Left renal cortex interstitium (tissue), 4 donors: ENCODE results near the gene RNU4-1. TPM values are rescaled to one million over a fixed set of nuclear protein-coding genes. Genes with fewer than 3 reads are reported as not detected.
"Not testable (repeated sequence)": the region's sequence is repeated elsewhere in the genome, so short reads cannot be mapped to it uniquely, and the experiment has no call there.

Experiments
- DNase-seq, 4 donors: peaks; one replicate each; pipeline ENCODE4 v3.0.0-alpha.2; 2013; ENCODE audit warnings: low read depth in 4 of 4, low spot score in 2 of 4, missing footprints in 1 of 4
- polyA plus RNA-seq, 4 donors: library from polyadenylated mRNA; unstranded; fragments of 120-200 nt; gene quantifications; one replicate each; pipeline ENCODE4 v1.2.1, GENCODE V29; 2013; ENCODE audit not compliant: insufficient read length in 4 of 4

Gene RNU4-1
- not detected for polyA plus RNA-seq

DNA sequence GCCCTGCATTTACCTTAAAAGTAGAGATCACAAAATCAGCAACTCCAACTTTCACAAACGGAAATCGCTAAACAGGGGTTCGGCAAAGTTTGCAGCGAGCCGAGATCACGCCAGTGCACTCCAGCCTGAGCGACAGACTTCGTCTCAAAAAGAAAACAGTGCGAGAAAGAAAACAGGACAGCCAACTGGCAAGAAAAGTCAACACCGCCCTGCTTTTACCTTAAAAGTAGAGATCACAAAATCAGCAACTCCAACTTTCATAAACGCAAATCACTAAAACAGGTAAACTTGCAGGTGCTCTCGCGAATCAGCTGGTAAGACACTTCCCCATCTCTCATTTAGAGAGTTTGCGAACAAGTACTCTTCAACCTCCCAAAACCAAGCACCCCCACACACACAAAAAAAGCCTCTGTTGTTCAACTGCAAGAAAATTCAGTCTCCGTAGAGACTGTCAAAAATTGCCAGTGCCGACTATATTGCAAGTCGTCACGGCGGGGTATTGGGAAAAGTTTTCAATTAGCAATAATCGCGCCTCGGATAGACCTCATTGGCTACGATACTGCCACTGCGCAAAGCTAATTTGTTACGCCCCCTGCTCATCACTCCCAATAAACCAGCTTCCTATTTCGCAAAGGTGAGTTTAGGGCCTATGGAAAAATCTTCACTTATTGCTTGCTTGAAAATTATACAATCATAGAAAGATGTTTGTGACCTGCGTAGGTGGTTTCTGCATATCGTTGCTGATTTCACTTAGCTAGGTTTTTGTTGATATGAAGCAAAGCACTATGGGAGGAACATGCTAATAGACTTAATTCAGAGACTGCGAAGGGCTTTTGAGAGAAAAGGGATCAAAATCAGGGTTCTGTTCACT lies at the start of gene RNU4-1:
TSS of gene RNU4-1 (minus strand) at position 577 of the 871 bp plus-strand sequence.
- peak; percentile 79 to 97 (median 80) for DNase-seq

DNA sequence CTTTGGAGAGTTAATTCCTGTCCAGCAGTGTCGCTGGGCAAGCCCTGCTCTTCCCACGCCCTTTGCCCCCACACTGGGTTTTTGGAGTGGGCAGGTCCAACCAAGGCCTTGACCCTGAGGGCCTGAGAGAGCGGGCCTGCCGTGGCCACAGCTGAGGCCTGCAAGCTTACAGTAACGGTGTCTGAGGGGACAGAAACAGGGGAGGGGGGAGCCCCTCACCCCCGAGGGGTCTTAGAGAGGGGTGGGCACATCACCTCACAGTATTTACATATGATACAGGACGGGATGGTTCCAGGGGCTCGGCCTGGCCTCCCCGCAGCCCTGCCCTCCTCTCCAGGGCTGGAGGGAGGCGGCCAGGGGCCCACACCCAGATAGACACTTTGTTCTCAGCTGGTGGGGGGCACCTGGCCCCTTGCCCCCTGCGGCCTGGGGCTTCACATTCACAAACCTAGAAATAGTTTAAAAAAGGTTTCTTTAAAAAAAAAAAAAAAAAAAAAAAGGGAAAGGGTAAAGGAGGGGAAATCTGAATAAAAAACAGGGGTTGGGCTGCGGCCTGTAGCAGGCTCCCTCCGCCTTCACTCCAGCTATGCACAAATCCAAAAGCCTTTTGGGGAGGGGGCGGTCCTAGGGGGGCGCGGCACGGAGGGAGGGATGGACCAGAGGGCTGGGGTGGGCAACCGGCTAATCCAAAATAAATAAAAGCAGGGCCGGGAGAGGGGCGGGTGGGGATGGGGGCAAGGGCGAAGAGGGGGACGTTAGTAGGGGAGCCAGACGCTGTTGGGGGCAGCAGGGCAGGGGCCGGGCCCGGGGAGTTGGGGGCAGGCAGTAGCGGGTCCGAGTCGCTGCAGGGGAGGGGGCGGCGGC lies 49.4 kb upstream of the RNU4-1 start:
- peak in 1 of 4 donors; percentile 38 for DNase-seq

DNA sequence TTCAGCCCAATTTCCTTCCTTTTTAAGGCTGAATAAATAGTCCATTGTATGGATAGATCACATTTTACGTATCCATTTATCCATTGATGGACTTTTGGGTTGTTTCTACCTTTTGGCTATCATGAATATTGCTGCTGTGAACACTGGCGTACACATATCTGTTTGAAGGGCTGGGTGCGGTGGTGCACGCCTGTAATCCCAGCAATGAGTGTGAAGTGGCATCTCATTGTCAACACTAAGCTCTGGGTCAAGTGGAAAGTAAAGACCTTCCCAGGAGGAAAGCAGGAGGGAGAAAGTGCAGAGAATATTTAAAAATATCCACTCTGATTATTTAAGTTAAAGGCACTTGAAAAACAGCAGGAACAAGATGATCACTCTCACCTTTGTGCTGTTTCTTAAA lies 46.2 kb upstream of the RNU4-1 start:
- DNase-seq: no peak

DNA sequence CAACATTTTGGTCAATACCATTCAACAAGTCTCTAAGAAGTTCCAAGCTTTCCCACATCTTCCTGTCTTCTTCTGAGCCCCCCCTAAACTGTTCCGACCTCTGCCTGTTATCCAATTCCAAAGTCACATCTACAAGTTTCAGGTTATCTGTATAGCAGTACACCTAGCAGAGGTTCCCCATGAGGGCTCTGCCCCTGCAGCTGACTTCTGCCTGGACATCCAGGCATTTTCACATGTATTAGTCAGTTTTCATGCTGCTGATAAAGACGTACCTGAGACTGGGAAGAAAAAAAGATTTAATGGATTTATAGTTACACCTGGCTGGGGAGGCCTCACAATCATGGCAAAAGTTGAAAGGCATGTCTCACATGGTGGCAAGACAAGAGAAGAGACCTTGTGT lies 44.7 kb upstream of the RNU4-1 start:
- no peak for DNase-seq

DNA sequence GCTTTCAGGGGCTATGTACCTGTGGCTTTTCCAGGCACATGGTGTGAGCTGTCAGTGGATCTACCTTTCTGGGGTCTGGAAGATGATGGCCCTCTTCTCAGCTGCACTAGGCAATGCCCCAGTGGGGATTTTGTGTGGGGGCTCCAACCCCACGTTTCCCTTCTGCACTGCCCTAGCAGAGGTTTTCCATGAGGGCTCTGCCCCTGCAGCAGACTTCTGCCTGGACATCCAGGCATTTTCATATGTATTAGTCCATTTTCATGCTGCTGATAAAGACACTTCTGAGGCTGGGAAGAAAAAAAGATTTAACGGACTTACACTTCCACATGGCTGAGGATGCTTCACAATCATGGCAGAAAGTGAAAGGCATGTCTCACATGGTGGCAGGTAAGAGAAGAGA lies 43.4 kb upstream of the RNU4-1 start:
- not testable (repeated sequence) for DNase-seq

DNA sequence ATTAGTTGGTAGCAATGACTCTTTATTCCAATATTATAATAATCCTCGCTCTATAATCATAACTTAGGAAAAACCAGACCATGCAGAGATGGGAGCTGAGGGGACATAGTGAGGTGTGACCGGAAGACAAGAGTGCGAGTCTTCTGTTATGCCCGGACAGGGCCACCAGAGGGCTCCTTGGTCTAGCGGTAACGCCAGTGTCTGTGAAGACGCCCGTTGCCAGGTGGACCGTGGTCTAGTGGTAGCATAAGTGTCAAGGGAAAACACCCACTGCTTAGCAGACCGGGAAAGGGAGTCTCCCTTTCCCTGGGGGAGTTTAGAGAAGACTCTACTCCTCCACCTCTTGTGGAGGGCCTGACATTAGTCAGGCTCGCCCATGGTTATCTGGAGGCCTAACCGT lies 42.4 kb upstream of the RNU4-1 start:
- DNase-seq: not testable (repeated sequence)

DNA sequence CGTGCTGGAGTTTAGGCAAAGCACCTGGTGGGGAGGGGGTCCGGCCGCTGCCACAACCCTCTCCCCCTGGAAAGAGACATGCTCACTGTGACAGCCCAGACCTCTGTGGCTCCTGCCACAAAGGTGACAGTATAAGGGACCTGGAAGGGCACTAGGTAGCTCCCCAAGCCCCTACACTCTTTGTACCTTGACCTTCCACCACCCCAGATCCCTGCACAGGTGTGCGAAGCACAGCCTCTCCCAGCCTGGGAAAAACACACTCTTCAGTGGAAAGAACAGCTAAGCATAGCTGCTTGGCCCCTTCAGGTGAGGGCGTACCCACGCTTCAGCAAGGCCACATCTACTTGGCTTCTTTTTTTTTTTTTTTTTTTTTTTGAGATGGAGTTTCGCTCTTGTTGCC lies 39.5 kb upstream of the RNU4-1 start:
- DNase-seq: no peak

DNA sequence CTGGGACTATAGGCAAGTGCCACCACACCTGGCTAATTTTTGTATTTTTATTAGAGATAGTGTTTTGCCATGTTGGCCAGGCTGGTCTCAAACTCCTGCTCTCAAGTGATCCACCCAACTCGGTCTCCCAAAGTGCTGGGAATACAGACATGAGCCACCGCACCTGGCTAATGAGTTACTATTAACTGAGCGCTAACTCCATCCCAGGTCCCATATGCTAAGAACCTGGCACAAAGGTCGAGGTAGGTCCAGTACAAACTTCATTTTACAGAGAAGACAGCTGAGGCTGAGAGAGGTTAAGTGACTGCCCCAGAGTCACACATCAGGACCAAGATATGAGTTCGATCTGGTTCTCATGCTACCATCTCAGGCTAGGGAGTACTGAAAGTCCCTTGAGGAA lies 39.0 kb upstream of the RNU4-1 start:
- no peak for DNase-seq

DNA sequence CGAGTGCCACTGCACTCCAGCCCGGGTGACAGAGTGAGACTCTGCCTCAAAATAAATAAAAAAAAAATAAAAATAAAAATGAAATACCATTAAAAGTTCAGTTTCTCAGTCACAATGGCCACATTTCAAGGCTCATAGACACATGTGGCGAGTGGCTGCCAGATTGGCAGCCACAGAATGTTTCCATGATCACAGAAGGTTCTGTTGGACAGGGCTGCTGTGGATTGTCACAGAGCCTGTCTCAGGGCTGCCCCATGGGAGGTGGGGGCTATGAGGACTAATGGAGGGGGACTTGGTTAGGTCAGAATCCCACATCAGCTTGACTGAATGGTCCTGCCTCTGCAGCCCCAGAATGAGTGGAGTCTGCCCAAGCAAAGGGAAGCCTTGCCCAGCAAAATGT lies 38.4 kb upstream of the RNU4-1 start:
- no peak for DNase-seq

DNA sequence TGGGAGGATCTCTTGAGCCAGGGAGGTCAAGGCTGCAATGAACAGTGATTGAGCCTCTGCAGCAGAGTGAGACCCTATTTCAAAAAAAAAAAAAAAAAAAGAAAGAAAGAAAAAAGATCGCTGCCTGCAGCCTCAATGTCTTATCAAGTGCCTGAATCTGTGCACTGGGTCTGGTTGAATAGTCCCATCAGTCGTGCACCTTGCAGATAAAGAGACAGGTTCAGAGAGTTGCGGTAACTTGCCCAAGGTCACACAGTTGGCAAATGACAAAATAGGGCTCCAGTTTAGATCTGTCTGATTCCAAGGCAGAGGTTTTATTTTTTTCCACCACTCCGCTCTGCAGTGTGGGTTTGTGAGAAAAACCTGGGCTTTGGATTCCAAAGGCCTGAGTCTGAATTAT lies 35.2 kb upstream of the RNU4-1 start:
- DNase-seq: no peak

DNA sequence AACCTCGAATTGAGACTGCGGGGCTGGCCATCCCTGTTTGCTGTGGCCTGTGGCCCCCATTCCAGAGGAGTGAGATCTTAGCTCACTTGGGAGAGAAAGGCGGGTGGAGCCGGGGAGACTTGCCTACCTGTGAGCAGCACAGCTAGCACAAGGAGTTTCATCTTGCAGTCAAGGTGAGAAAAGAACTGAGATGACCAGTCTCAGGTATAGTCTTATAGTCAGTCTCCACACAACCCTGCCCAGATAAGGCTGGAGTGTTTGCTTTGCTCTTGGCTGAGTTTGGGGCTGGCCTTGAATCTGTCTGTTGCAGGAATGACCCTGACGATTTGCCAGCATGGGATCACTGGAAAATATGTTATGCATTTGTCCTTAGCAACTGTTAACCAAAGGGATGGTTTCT lies 34.6 kb upstream of the RNU4-1 start, which contains the start of gene PLA2G1B:
TSS of gene PLA2G1B (minus strand) at position 187 of the 400 bp plus-strand sequence. CDS start at position 161, 26 bp downstream.
- no peak for DNase-seq

DNA sequence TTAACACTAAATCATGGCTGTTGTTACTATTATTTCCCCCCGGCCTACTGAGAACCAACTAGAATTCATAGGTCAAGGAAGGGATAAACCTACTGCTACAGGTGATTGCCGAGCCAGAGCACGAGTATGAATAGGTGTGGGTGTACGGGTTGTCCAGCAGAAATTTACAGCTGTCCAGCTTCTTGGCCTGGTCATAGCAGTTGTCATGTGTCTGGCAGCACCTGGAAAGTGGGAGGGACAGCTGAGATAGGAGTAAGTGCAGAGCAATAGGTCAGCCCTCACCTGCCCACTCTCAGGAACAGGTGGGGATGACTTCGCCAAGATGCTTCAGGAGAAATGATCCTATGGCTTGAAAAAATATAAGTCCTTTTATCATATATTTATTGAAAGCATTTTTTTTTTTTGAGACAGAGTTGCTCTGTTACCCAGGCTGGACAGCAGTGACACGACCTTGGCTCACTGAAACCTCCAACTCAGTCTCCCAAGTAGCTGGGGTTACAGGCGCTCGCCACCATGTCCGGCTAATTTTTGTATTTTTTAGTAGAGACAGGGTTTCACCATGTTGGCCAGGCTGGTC lies 31.9 kb upstream of the RNU4-1 start:
- DNase-seq: no peak

DNA sequence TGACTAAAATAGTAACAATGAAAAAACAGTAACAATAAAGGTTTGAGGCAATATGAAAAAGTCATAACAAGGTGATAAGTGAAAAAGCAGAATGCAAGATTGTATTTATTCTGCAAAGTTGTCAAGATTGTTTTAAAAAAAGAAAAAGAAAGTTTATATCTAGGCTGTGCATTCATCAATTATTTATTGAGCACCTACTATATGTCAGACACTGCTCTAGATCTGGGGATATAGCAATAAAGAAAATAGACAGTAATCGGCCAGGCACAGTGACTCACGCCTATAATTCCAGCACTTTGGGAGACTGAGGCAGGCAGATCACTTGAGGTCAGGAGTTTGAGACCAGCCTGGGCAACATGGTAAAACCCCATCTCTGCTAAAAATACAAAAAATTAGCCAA lies 30.7 kb upstream of the RNU4-1 start:
- DNase-seq: no peak

DNA sequence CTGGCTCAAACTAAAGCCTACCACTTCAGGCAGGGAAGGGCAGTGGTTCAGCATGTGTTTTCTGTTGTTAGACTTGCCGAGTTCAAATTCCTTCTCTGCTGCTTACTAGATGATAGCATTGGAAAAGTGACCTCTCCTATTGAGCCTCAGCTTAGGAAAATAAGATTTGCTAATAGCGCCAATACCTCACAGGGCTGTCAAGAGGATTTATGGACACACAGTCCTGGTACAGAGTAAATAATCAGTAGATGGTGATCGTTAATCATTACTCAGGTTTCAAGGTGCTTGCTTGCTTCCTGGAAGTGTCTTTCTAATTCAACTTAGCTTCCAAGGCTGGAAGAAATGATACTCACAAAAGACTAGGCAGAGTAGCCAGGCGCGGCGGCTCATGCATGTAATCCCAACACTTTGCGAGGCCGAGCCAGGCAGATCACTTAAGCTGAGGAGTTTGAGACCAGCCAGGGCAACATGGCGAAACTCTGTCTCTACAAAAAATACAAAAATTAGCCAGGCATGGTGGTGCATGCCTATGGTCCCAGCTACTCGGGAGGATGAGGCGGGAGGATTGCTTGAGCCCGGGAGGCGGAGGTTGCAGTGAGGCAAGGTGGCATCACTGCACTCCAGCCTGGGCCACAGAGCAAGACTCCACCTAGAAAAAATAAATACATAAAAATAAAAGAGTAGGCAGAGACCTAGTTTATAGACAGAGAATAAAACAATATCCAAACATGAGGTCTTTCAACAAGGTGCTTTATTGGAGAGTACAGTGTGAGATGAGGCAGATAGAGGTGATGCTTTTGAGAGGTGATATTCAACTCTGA lies 28.6 kb upstream of the RNU4-1 start:
- no peak for DNase-seq

DNA sequence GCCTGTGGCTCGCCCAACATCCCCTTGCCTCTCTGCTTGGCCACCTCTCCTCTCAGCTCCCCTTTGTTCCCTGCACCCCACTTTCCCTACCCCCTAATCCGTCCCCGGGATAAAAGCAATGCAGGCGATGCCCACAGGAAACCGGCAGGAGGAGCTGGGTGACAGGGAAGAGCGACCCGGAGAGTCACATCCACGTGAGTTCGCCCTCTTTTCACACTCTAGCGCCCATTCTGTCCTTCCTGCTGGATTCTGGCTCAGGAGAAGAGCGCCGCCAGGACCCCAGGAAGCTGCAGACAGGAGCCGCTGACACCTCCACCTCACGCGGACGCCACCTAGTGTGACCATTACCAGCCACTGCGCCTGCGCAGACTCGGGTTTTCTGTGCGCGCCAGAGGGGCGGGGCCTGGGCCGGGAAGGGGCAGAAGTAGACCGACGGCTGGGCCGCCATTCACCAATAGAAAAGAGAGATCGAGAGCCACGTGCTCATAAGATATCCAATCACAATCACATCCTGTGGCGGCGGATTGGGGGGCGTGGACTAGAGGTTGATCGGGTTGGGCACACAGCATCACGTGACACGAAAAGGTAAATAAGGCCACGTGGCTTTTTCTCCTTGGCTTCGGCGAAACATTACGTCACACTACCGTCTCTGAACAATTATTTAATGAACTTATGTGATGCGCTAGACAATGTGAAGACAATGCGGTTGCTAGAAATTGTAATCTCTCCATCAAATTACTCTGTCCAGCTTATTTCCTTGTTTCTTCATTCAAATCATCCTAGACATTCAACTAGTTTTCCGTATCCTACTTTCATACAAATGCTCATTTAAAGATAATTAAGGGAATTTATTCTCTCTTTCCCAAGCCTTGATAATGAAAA lies 24.4 kb upstream of the RNU4-1 start:
- peak; percentile 90 to 97 (median 96) for DNase-seq

DNA sequence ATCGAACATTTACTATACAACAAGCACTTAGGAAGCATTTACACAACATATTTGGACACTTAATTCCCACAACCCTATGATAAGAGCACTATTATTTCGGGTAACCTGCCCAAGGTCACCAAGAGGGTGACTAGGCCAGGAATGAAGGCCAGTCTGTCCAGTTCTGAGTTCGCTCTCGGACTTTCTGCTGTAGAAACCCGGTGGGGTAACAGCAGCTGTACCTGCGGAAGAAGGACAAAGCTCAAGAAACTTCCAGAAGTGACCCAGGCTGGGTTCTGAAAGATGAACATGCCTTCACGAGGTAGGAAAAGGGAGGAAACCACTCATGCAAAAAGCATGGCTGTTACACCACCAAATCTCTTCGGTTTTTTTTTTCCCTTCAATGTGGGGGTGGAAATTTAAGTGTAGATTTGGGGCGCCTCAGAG lies 23.8 kb upstream of the RNU4-1 start:
- DNase-seq: peak in 1 of 4 donors; percentile 17

DNA sequence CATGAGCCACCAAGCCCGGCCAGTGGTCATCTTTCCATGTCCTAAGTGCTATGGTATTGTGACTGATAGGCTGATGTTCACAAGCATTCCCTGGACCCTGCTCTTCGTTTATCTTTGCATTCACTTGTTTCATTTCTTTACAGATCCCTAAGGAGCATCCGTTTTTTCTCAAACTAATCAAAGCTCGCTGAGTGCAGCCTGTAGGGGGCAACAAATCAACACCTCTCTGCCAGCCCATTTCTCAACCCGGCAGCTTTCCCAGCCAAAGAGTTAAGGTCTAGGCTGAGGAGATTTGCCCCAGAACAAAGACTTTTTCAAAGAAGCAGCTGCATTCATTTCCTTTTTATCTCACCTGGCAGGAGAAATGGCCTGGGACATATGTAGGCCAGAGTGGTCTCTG lies 21.2 kb upstream of the RNU4-1 start:
- no peak for DNase-seq

DNA sequence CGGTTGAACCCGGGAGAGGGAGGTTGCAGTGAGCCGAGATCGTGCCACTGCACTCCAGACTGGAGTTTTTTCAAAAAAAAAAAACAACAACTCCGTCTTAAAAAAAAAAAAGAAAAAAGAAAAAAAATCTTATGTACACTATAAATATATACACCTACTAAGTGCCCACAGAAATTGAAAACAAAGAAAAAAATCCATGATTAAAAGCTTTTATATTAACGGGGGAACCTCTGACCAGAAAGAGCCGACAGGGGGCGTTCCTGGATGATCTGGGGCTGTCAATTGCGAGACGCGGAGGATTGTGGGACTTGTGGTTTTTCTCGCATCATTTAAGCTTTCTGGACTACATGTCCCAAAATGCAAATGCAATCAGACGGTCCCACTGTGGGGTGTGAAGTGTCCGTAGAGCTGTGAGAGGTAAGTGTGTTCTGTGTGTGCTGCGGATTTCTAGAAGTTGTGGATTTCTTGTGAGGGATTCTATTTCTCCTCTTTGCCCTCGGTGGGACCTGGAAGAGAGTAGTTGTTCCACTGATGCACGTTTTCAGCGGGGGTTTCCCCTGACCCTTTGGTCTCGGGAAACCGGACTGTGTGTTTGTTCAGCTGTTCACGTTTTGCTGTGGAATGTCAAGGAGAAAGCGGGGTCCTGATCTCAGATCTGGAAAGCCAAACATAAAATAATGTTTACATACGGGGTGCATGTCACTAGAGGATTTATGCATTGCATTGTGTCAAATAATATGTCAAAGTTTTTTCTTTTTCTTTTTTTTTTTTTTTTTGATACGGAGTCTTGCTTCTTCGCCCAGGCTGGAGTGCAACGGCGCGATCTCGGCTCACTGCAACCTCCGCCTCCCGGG lies 9.2 kb upstream of the RNU4-1 start, which contains the start of gene SIRT4:
TSS of gene SIRT4 (plus strand) at position 360 of the 854 bp plus-strand sequence. CDS start 1,241 bp downstream, outside the sequence.
- DNase-seq: peak; percentile 83 to 96 (median 94)
